Spleen (tissue), 11 donors: ENCODE measurements around the gene TCTN1. TPM values are rescaled to one million over a fixed set of nuclear protein-coding genes. Genes with fewer than 3 reads are reported as not detected.

Experiments
- DNase-seq: peaks from one replicate; pipeline ENCODE4 v3.0.0-alpha.2; 2020
- H3K27ac ChIP-seq, 8 donors: fragments of 200-600 bp; sonication (generic) in 7 of 8; 1 replicate in 4 of 8; 2 replicates in 4 of 8; pipeline versions ENCODE4 v1.5.0 to v1.8.0; 2016 to 2021; ENCODE audit warnings: inconsistent platforms in 4 of 8, mild to moderate bottlenecking in 4 of 8, moderate library complexity in 1 of 8
- H3K27me3 ChIP-seq, 7 donors: fragments of 200-600 bp; sonication (generic) in 6 of 7; replicated peaks in 1 of 7; 1 replicate in 4 of 7; 2 replicates in 3 of 7; pipeline versions ENCODE4 v1.5.0 to v1.8.0; 2016 to 2021; ENCODE audit warnings: inconsistent platforms in 3 of 7, mild to moderate bottlenecking in 1 of 7
- H3K36me3 ChIP-seq, 6 donors: fragments of 200-600 bp; sonication (generic) in 5 of 6; 1 replicate in 4 of 6; 2 replicates in 2 of 6; pipeline versions ENCODE4 v1.5.0 to v1.8.0; 2016 to 2021; ENCODE audit warnings: inconsistent platforms in 2 of 6
- H3K4me1 ChIP-seq, 6 donors: fragments of 200-600 bp; sonication (generic) in 5 of 6; 1 replicate in 3 of 6; 2 replicates in 3 of 6; pipeline versions ENCODE4 v1.5.0 to v1.8.0; 2016 to 2021; ENCODE audit warnings: inconsistent platforms in 3 of 6
- H3K4me3 ChIP-seq, 8 donors: fragments of 200-600 bp; sonication (generic) in 7 of 8; 1 replicate in 4 of 8; 2 replicates in 4 of 8; pipeline versions ENCODE4 v1.5.0 to v1.8.0; 2016 to 2021; ENCODE audit warnings: inconsistent platforms in 4 of 8, mild to moderate bottlenecking in 4 of 8, moderate library complexity in 2 of 8
- H3K9me3 ChIP-seq, 8 donors: fragments of 200-600 bp; sonication (generic) in 7 of 8; 1 replicate in 4 of 8; 2 replicates in 4 of 8; pipeline versions ENCODE4 v1.5.0 to v1.8.0; 2016 to 2021; ENCODE audit warnings: inconsistent platforms in 4 of 8
- CTCF ChIP-seq, 11 experiments: fragments of 200-600 bp in 7 of 11; fragments of 450-650 bp in 4 of 11; sonication (generic) in 4 of 11; IDR thresholded peaks in 8 of 11; conservative IDR thresholded peaks in 3 of 11; 1 replicate in 7 of 11; 2 replicates in 4 of 11; pipeline versions ENCODE4 v1.4.0 to v1.8.0; 2016 to 2021; ENCODE audit warnings: antibody characterized with exemption in 11 of 11, inconsistent platforms in 4 of 11, mild to moderate bottlenecking in 1 of 11
- POLR2A ChIP-seq, 3 donors: fragments of 450-650 bp; IDR thresholded peaks; one replicate each; pipeline ENCODE4 v1.5.1; 2017; ENCODE audit warnings: antibody characterized with exemption in 3 of 3, mild to moderate bottlenecking in 1 of 3
- POLR2AphosphoS5 ChIP-seq, 3 donors: sonication (generic); formaldehyde crosslinking; IDR thresholded peaks; one replicate each; pipeline ENCODE4 v1.5.1; 2017; ENCODE audit warnings: antibody characterized with exemption in 3 of 3
- WGBS, 5 donors: extraction: QIAGEN DNeasy Blood & Tissue Kit in 3 of 5; methylation state at CpG; one replicate each; pipeline versions ENCODE4 v1.1.5 to v1.1.7; 2013 to 2018; 5-methylcytosine and 5-hydroxymethylcytosine counted together
- intact Hi-C: fragments of 100-400 bp; cut with DNase I; formaldehyde crosslinking; loops from one replicate; pipeline ENCODE4 v1.15.0; 2023; ENCODE audit warnings: low total_unique reads
- polyA plus RNA-seq, 3 donors: library from polyadenylated mRNA; stranded (reverse); fragments of 200-250 nt; gene quantifications; one replicate each; pipeline ENCODE4 v1.2.1, GENCODE V29; 2013
- total RNA-seq, 7 donors: library from RNA; depleted of rRNA in 3 of 7; stranded (reverse); fragments of >200 nt in 3 of 7; fragmentation: NEBNext Ultra II Directional in 4 of 7; extraction: Animal tissue kit (Norgen Biotek cat#: 25700) in 4 of 7; gene quantifications; one replicate each; pipeline versions ENCODE4 v1.1.0 to v1.2.1, GENCODE V29; 2016 to 2021
- donor health status: healthy with polysubstance abuse.
- donor health status: DM: no; HTN: no; CAD: no; lungs with moderate emphysema.
- donor health status: DM: no; HTN: no; CAD: no.
- donor health status: Bipolar disorder and iron deficiency.
- donor health status: healthy.
- donor health status: DM: no; HTN: no; CAD: no.
- donor health status: DM: yes; HTN: yes; CAD: no.

The TCTN1 gene
- total and polyA plus RNA-seq, 10 donors, result 8.4 to 30.8 (median 24.2) TPM

- H3K27me3 ChIP-seq, result no peaks in the 10 kb centered on the region
- TF ChIP-seq POLR2A (IDR thresholded peaks at IDR 0.05) (no peak), CTCF (IDR thresholded peaks at IDR 0.05 in 8 of 11, conservative IDR thresholded peaks at IDR 0.05 in 3 of 11) (no peak), POLR2AphosphoS5 (IDR thresholded peaks at IDR 0.05) (no peak)
- H3K27ac ChIP-seq, result no peak overlapping the region
- H3K9me3 ChIP-seq, result no peaks in the 10 kb centered on the region
- peaks cover 10 to 78% (median 32%) of the 10 kb centered on the region in 6 donors for H3K4me1 ChIP-seq
- DNase-seq, result no peak
- intact Hi-C loops, result loop anchor here (10.0 kb wide), 1 partner anchor 78 kb away; no protein-coding TSS in a partner anchor
- peaks cover 0 to 4% (median 0%) of the 10 kb centered on the region in 6 donors for H3K36me3 ChIP-seq
- no peak overlapping the region for H3K4me3 ChIP-seq
- 91 to 97% (median 96%) methylated on average over 5 of the region's 5 CpGs for WGBS, 5 donors
Observed at GRCh38 chr12:110616471-110617115, 2.7 kb downstream of the TCTN1 start.

GRCh38 chr12:110619534-110619953, 5.6 kb downstream of the TCTN1 start:
- H3K4me1 ChIP-seq, result peaks cover 4 to 56% (median 22%) of the 10 kb centered on the region in 6 donors
- DNase-seq, result no peak
- H3K9me3 ChIP-seq, result no peaks in the 10 kb centered on the region
- intact Hi-C loops, result loop anchor here (10.0 kb wide), 1 partner anchor 75 kb away; no protein-coding TSS in a partner anchor
- TF ChIP-seq CTCF (IDR thresholded peaks at IDR 0.05 in 8 of 11, conservative IDR thresholded peaks at IDR 0.05 in 3 of 11) (peak in 6 of 11 experiments; percentile 16 to 35 (median 22)), POLR2A (IDR thresholded peaks at IDR 0.05) (no peak)
- WGBS, 5 donors, result 57 to 73% (median 61%) methylated on average over 4 of the region's 4 CpGs
- no peaks in the 10 kb centered on the region for H3K27me3 ChIP-seq
- H3K4me3 ChIP-seq, result peak overlapping the region in 3 of 8 donors; percentile 11 to 52 (median 12)
- peak overlapping the region in 6 of 8 donors; percentile 17 to 73 (median 60) for H3K27ac ChIP-seq
- H3K36me3 ChIP-seq, result peaks cover 0 to 4% (median 0%) of the 10 kb centered on the region in 6 donors

- no peaks in the 10 kb centered on the region for H3K9me3 ChIP-seq
- H3K4me1 ChIP-seq, result peaks cover 0 to 62% (median 18%) of the 10 kb centered on the region in 6 donors
- no peaks in the 10 kb centered on the region for H3K27me3 ChIP-seq
- H3K27ac ChIP-seq, result peak overlapping the region in 1 of 8 donors; percentile 27
- intact Hi-C loops, result no loop called here
- TF ChIP-seq POLR2A (IDR thresholded peaks at IDR 0.05) (no peak), CTCF (IDR thresholded peaks at IDR 0.05 in 8 of 11, conservative IDR thresholded peaks at IDR 0.05 in 3 of 11) (no peak), POLR2AphosphoS5 (IDR thresholded peaks at IDR 0.05) (no peak)
- H3K36me3 ChIP-seq, result peaks cover 0 to 5% (median 0%) of the 10 kb centered on the region in 6 donors
- DNase-seq, result no peak
- 91 to 100% (median 96%) methylated on average over 3 of the region's 3 CpGs for WGBS, 5 donors
- no peak overlapping the region for H3K4me3 ChIP-seq
Observed at GRCh38 chr12:110622582-110622981, 8.7 kb downstream of the TCTN1 start.

- WGBS, 5 donors, result 46 to 65% (median 56%) methylated on average over 8 of the region's 8 CpGs
- peaks cover 0 to 21% (median 0%) of the 10 kb centered on the region in 6 donors for H3K36me3 ChIP-seq
- intact Hi-C loops, result no loop called here
- H3K4me3 ChIP-seq, result peak overlapping the region in 1 of 8 donors; percentile 20
- TF ChIP-seq POLR2AphosphoS5 (IDR thresholded peaks at IDR 0.05), result peak in 1 of 3 donors; percentile 22
- no peak for TF ChIP-seq POLR2A (IDR thresholded peaks at IDR 0.05)
- H3K9me3 ChIP-seq, result no peaks in the 10 kb centered on the region
- DNase-seq, result no peak
- H3K27ac ChIP-seq, result peak overlapping the region; percentile 50 to 86 (median 70)
- peaks cover 0 to 51% (median 13%) of the 10 kb centered on the region in 6 donors for H3K4me1 ChIP-seq
- H3K27me3 ChIP-seq, result no peaks in the 10 kb centered on the region
Observed at GRCh38 chr12:110627500-110628195, 13.7 kb downstream of the TCTN1 start.
